A549 (cell line): ENCODE measurements around the gene AK1.

ENCODE experiments used
- CBX8 ChIP-seq: fragments of 200-600 bp; sonication (generic); IDR thresholded peaks from 2 replicates; pipeline ENCODE4 v1.6.1; 2016
- CHD4 ChIP-seq: fragments of 200-600 bp; sonication (generic); IDR thresholded peaks from 2 replicates; pipeline ENCODE4 v1.6.1; 2016; ENCODE audit warnings: antibody characterized with exemption, mild to moderate bottlenecking, borderline replicate concordance
- EP300 ChIP-seq, 2 experiments: fragments of >200 bp; sonication (Bioruptor Twin); formaldehyde crosslinking; IDR thresholded peaks; 2 replicates in 1 of 2; 3 replicates in 1 of 2; pipeline ENCODE4 v1.6.1; 2016 to 2017
- JUNB ChIP-seq: fragments of >200 bp; sonication (Bioruptor Twin); formaldehyde crosslinking; IDR thresholded peaks from 2 replicates; pipeline ENCODE4 v1.6.1; 2016
- POLR2A ChIP-seq: IDR thresholded peaks from 2 replicates; pipeline ENCODE4 v1.6.1; 2012; ENCODE audit warnings: mild to moderate bottlenecking, low read length
- POLR2AphosphoS2 ChIP-seq: conservative IDR thresholded peaks from 2 replicates; pipeline ENCODE4 v1.6.1; 2012; ENCODE audit warnings: low read length, improper control_type of control experiment, inconsistent platforms
- RFX5 ChIP-seq: fragments of 450-650 bp; IDR thresholded peaks from 2 replicates; pipeline ENCODE4 v1.7.1; 2014; ENCODE audit warnings: antibody characterized with exemption, mild to moderate bottlenecking, moderate library complexity
- ZNF302 ChIP-seq: fragments of 250-450 bp; sonication (Bioruptor Pico); IDR thresholded peaks from 2 replicates; pipeline ENCODE4 v1.9.0; 2021; ENCODE audit warnings: inconsistent platforms, mild to moderate bottlenecking, moderate library complexity
- TF ChIP-seq, protein P1 (sequence below): fragments of >200 bp; sonication (Bioruptor Twin); formaldehyde crosslinking; IDR thresholded peaks from 3 replicates; pipeline ENCODE4 v1.5.1; 2016
- TF ChIP-seq, protein P2 (sequence below): fragments of 250-450 bp; sonication (Bioruptor Pico); IDR thresholded peaks from 2 replicates; pipeline ENCODE4 v1.5.0; 2021; ENCODE audit warnings: mild to moderate bottlenecking, moderate library complexity, borderline replicate concordance

DNA sequence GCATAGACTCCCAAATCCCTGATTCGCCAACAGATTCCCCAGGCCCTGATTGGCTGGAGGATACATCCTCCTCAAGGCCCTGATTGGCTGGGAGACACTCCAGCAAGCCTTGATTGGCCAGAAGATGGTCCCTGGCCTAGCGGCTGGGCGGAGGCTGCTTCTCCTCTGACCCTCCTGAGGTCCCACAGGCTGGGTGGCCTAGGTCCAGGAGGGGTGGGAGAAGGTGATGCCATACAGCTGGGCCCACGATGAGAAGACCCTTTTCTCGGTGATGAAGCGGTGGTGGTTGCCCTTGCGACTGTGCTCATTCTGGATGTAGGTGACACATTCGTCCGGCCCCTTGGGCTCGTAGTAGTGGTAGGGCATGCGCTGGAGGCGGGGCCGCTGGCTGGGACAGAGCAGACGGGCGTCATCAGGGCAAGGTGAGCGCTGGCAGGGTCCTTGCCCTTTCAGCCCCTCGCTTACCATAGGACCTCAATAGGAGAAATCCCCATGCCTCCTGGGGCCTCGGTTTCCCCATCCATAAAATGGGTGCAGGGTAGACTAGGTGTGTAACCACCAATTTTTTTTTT, 9.0 kb upstream of the AK1 start:
- TF ChIP-seq, protein P1, sequence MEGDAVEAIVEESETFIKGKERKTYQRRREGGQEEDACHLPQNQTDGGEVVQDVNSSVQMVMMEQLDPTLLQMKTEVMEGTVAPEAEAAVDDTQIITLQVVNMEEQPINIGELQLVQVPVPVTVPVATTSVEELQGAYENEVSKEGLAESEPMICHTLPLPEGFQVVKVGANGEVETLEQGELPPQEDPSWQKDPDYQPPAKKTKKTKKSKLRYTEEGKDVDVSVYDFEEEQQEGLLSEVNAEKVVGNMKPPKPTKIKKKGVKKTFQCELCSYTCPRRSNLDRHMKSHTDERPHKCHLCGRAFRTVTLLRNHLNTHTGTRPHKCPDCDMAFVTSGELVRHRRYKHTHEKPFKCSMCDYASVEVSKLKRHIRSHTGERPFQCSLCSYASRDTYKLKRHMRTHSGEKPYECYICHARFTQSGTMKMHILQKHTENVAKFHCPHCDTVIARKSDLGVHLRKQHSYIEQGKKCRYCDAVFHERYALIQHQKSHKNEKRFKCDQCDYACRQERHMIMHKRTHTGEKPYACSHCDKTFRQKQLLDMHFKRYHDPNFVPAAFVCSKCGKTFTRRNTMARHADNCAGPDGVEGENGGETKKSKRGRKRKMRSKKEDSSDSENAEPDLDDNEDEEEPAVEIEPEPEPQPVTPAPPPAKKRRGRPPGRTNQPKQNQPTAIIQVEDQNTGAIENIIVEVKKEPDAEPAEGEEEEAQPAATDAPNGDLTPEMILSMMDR = no peak
- TF ChIP-seq, protein P2, sequence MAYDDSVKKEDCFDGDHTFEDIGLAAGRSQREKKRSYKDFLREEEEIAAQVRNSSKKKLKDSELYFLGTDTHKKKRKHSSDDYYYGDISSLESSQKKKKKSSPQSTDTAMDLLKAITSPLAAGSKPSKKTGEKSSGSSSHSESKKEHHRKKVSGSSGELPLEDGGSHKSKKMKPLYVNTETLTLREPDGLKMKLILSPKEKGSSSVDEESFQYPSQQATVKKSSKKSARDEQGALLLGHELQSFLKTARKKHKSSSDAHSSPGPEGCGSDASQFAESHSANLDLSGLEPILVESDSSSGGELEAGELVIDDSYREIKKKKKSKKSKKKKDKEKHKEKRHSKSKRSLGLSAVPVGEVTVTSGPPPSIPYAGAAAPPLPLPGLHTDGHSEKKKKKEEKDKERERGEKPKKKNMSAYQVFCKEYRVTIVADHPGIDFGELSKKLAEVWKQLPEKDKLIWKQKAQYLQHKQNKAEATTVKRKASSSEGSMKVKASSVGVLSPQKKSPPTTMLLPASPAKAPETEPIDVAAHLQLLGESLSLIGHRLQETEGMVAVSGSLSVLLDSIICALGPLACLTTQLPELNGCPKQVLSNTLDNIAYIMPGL (CRISPR knock-in tag) = no peak
- TF ChIP-seq CBX8 (no peak), RFX5 (no peak), CHD4 (no peak), EP300 (IDR thresholded peaks at IDR 0.05) (no peak), POLR2AphosphoS2 (no peak), ZNF302 (CRISPR knock-in tag) (no peak), POLR2A (no peak), JUNB (no peak)
